H1 (cell line): ENCODE data around the gene CDK8. TPM values are rescaled to one million over a fixed set of nuclear protein-coding genes. Genes with fewer than 3 reads are reported as not detected.

Source experiments
- CTCF ChIA-PET: fragments of 300-600 bp; sonication (Branson Sonifier 250); formaldehyde crosslinking; loops from one replicate; lab custom pipeline; 2021; ENCODE audit not compliant: partially characterized antibody; lab: Charles Lee
- POLR2A ChIA-PET: fragments of 300-600 bp; sonication (Branson Sonifier 250); formaldehyde crosslinking; loops from one replicate; lab custom pipeline; 2021; ENCODE audit warnings: inconsistent platforms; ENCODE audit not compliant: partially characterized antibody; lab: Charles Lee
- DNase-seq, 2 experiments: peaks; one replicate each; pipeline versions ENCODE4 v3.0.0 to v3.0.0-alpha.2; 2010 to 2022; ENCODE audit warnings: low spot score in 2 of 2, low read depth in 1 of 2, mixed read lengths in 1 of 2
- FAIRE-seq: peaks from 2 replicates; lab custom pipeline; 2011; peaks lifted over from hg19 to GRCh38; lab: Jason Lieb, UNC
- H2AFZ ChIP-seq: 2 replicates; pipeline ENCODE4 v1.8.1; 2012; ENCODE audit warnings: low read length, inconsistent platforms
- H2AK5ac ChIP-seq: 2 replicates; pipeline ENCODE4 v1.6.1; 2013; ENCODE audit warnings: low read depth, low read length
- H2BK120ac ChIP-seq: replicated peaks from 2 replicates; pipeline ENCODE3; 2013; ENCODE audit warnings: low read depth, low read length, inconsistent platforms
- H2BK12ac ChIP-seq: 2 replicates; pipeline ENCODE4 v1.6.1; 2013; ENCODE audit warnings: low read depth, low read length
- H2BK15ac ChIP-seq: 2 replicates; pipeline ENCODE4 v1.6.1; 2013; ENCODE audit warnings: low read length
- H2BK20ac ChIP-seq: 2 replicates; pipeline ENCODE4 v1.6.1; 2013; ENCODE audit warnings: low read length
- H2BK5ac ChIP-seq: 2 replicates; pipeline ENCODE4 v1.6.1; 2013; ENCODE audit warnings: low read depth, low read length
- H3K14ac ChIP-seq: 2 replicates; pipeline ENCODE4 v1.6.1; 2013; ENCODE audit warnings: inconsistent platforms; ENCODE audit not compliant: insufficient read length
- H3K18ac ChIP-seq: 2 replicates; pipeline ENCODE4 v1.6.1; 2013; ENCODE audit warnings: low read length; ENCODE audit errors: extremely low read depth
- H3K23ac ChIP-seq: 2 replicates; pipeline ENCODE4 v1.6.1; 2013; ENCODE audit warnings: inconsistent platforms; ENCODE audit not compliant: insufficient read length
- H3K23me2 ChIP-seq: 2 replicates; pipeline ENCODE4 v1.6.1; 2013; ENCODE audit warnings: low read depth, low read length
- H3K27ac ChIP-seq: 2 replicates; pipeline ENCODE4 v1.6.1; 2011; ENCODE audit warnings: low read depth, low read length, inconsistent platforms
- H3K27me3 ChIP-seq, 4 experiments: replicated peaks in 1 of 4; 1 replicate in 1 of 4; 2 replicates in 3 of 4; pipeline versions ENCODE4 v1.6.1 to v1.8.1; 2011 to 2013; ENCODE audit warnings: low read length in 3 of 4, mild to moderate bottlenecking in 3 of 4, inconsistent platforms in 2 of 4, mixed read lengths in 2 of 4, moderate library complexity in 1 of 4; ENCODE audit not compliant: control insufficient read depth in 3 of 4, insufficient read depth in 3 of 4; ENCODE audit errors: extremely low read depth in 1 of 4
- H3K36me3 ChIP-seq, 4 experiments: 2 replicates each; pipeline versions ENCODE4 v1.6.1 to v1.8.1; 2011 to 2013; ENCODE audit warnings: mild to moderate bottlenecking in 4 of 4, low read length in 3 of 4, moderate library complexity in 2 of 4, control low read depth in 1 of 4, inconsistent platforms in 1 of 4; ENCODE audit not compliant: insufficient read depth in 4 of 4, control insufficient read depth in 2 of 4
- H3K4ac ChIP-seq: replicated peaks from 2 replicates; pipeline ENCODE3; 2013; ENCODE audit warnings: low read length, low read depth, mixed read lengths, inconsistent platforms; ENCODE audit not compliant: insufficient read length
- H3K4me1 ChIP-seq, 4 experiments: replicated peaks in 1 of 4; 1 replicate in 1 of 4; 2 replicates in 3 of 4; pipeline versions ENCODE4 v1.6.1 to v1.8.1; 2011 to 2013; ENCODE audit warnings: low read length in 3 of 4, inconsistent platforms in 2 of 4, mixed read lengths in 1 of 4; ENCODE audit not compliant: insufficient read depth in 4 of 4, control insufficient read depth in 3 of 4
- H3K4me2 ChIP-seq, 2 experiments: 2 replicates each; pipeline versions ENCODE4 v1.6.1 to v1.8.1; 2011 to 2013; ENCODE audit warnings: low read depth in 2 of 2, low read length in 2 of 2, control low read depth in 1 of 2, inconsistent platforms in 1 of 2, mild to moderate bottlenecking in 1 of 2; ENCODE audit not compliant: insufficient read depth in 1 of 2
- H3K4me3 ChIP-seq, 4 experiments: fragments of 200-600, 300-600 bp in 1 of 4; sonication (generic), shearing (Covaris generic), sonication (Bioruptor Twin) in 1 of 4; 2 replicates each; pipeline versions ENCODE4 v1.5.1 to v1.8.1; 2011 to 2016; ENCODE audit warnings: low read length in 4 of 4, low read depth in 3 of 4, control low read depth in 2 of 4, inconsistent platforms in 2 of 4, mild to moderate bottlenecking in 2 of 4, mixed read lengths in 1 of 4, moderate library complexity in 1 of 4; ENCODE audit not compliant: insufficient read depth in 2 of 4; ENCODE audit errors: extremely low read depth in 1 of 4
- H3K56ac ChIP-seq: replicated peaks from 2 replicates; pipeline ENCODE3; 2013; ENCODE audit warnings: low read depth, mild to moderate bottlenecking, mixed read lengths, low read length, inconsistent platforms; ENCODE audit not compliant: insufficient read length
- H3K79me1 ChIP-seq: 2 replicates; pipeline ENCODE4 v1.6.1; 2013; ENCODE audit warnings: low read depth, low read length, control low read depth
- H3K79me2 ChIP-seq, 2 experiments: 2 replicates each; pipeline versions ENCODE4 v1.6.1 to v1.8.1; 2012 to 2013; ENCODE audit warnings: low read length in 2 of 2, mild to moderate bottlenecking in 2 of 2, inconsistent platforms in 1 of 2; ENCODE audit not compliant: insufficient read depth in 2 of 2, control insufficient read depth in 1 of 2
- H3K9ac ChIP-seq, 4 experiments: replicated peaks in 1 of 4; 1 replicate in 1 of 4; 2 replicates in 3 of 4; pipeline versions ENCODE4 v1.6.1 to v1.8.1; 2011 to 2013; ENCODE audit warnings: low read depth in 3 of 4, low read length in 3 of 4, control low read depth in 2 of 4, mild to moderate bottlenecking in 2 of 4, moderate library complexity in 2 of 4, inconsistent platforms in 1 of 4; ENCODE audit errors: extremely low read depth in 1 of 4
- H3K9me3 ChIP-seq, 2 experiments: 2 replicates each; pipeline versions ENCODE4 v1.6.1 to v1.8.1; 2012 to 2013; ENCODE audit warnings: mild to moderate bottlenecking in 2 of 2, moderate library complexity in 2 of 2, control low read depth in 1 of 2, inconsistent platforms in 1 of 2, low read depth in 1 of 2, low read length in 1 of 2, mixed read lengths in 1 of 2; ENCODE audit not compliant: insufficient read depth in 2 of 2
- H4K20me1 ChIP-seq, 2 experiments: replicated peaks in 1 of 2; 2 replicates each; pipeline versions ENCODE3 to v1.8.1; 2011 to 2013; ENCODE audit warnings: inconsistent platforms in 2 of 2, low read length in 2 of 2, mild to moderate bottlenecking in 1 of 2; ENCODE audit not compliant: insufficient read depth in 2 of 2, control insufficient read depth in 1 of 2
- H4K5ac ChIP-seq: 2 replicates; pipeline ENCODE4 v1.6.1; 2013; ENCODE audit warnings: low read length, low read depth, mixed read lengths, inconsistent platforms; ENCODE audit not compliant: insufficient read length
- H4K8ac ChIP-seq: 2 replicates; pipeline ENCODE4 v1.8.0; 2013; ENCODE audit warnings: mild to moderate bottlenecking, moderate library complexity, low read length, inconsistent platforms; ENCODE audit not compliant: insufficient read depth; ENCODE audit errors: extremely low read depth
- H4K91ac ChIP-seq: replicated peaks from 2 replicates; pipeline ENCODE3; 2013; ENCODE audit warnings: low read length, mixed read lengths, inconsistent platforms; ENCODE audit not compliant: insufficient read length
- CHD2 ChIP-seq: IDR thresholded peaks from 2 replicates; pipeline ENCODE4 v1.6.1; 2012; ENCODE audit warnings: low read length, improper control_type of control experiment
- CREB1 ChIP-seq: IDR thresholded peaks from 2 replicates; pipeline ENCODE4 v1.6.1; 2012; ENCODE audit warnings: inconsistent platforms
- EGR1 ChIP-seq: IDR thresholded peaks from 2 replicates; pipeline ENCODE4 v1.6.1; 2011; ENCODE audit warnings: low read depth, low read length, borderline replicate concordance
- JUND ChIP-seq: IDR thresholded peaks from 2 replicates; pipeline ENCODE4 v1.6.1; 2011; ENCODE audit warnings: mild to moderate bottlenecking, improper control_type of control experiment, low read length
- KDM5A ChIP-seq: fragments of 200-600 bp; IDR thresholded peaks from 2 replicates; pipeline ENCODE4 v1.7.1; 2012; ENCODE audit warnings: mild to moderate bottlenecking, low read length, inconsistent platforms, mixed read lengths
- NANOG ChIP-seq: IDR thresholded peaks from 2 replicates; pipeline ENCODE4 v1.6.1; 2011; ENCODE audit warnings: low read length, low read depth, mild to moderate bottlenecking, inconsistent platforms; ENCODE audit not compliant: insufficient read depth, poor library complexity, severe bottlenecking
- NRF1 ChIP-seq: IDR thresholded peaks from 2 replicates; pipeline ENCODE4 v1.6.1; 2011; ENCODE audit warnings: mild to moderate bottlenecking, low read depth, low read length, improper control_type of control experiment
- RBBP5 ChIP-seq: IDR thresholded peaks from 2 replicates; pipeline ENCODE4 v1.7.1; 2012; ENCODE audit warnings: low read depth, mild to moderate bottlenecking, inconsistent platforms, low read length, moderate library complexity, borderline replicate concordance
- RNF2 ChIP-seq: fragments of 200-900, 300-1000 bp; sonication (generic); IDR thresholded peaks from 2 replicates; pipeline ENCODE4 v1.7.1; 2016; ENCODE audit warnings: borderline replicate concordance, low read depth, mild to moderate bottlenecking, antibody characterized with exemption, low read length; ENCODE audit not compliant: poor library complexity, severe bottlenecking; ENCODE audit errors: missing control alignments
- SIRT6 ChIP-seq: IDR thresholded peaks from one replicate; pipeline ENCODE4 v1.7.1; 2012; ENCODE audit warnings: low read length, inconsistent platforms
- SIX5 ChIP-seq: IDR thresholded peaks from 2 replicates; pipeline ENCODE4 v1.6.1; 2011; ENCODE audit warnings: mild to moderate bottlenecking, low read depth, low read length
- TEAD4 ChIP-seq: IDR thresholded peaks from 2 replicates; pipeline ENCODE4 v1.6.1; 2012; ENCODE audit warnings: low read depth, low read length, inconsistent platforms, mixed read lengths
- polyA plus RNA-seq, 7 experiments: library from polyadenylated mRNA; depleted of rRNA in 3 of 7; stranded (reverse) in 5 of 7; unstranded in 2 of 7; fragments of >200 nt in 5 of 7; fragments of 200-250 nt in 2 of 7; gene quantifications; 1 replicate in 5 of 7; 2 replicates in 1 of 7; 4 replicates in 1 of 7; pipeline versions ENCODE4 v1.2.1 to v1.2.3, GENCODE V29; 2011 to 2013; ENCODE audit warnings: missing spikeins in 2 of 7, mixed read lengths in 2 of 7
- total RNA-seq: library from RNA; stranded (reverse); fragmentation: NEBNext Ultra II Directional; extraction: Animal tissue kit (Norgen Biotek cat#: 25700); gene quantifications from 2 replicates; pipeline ENCODE4 v1.2.1, GENCODE V29; 2021
- TF ChIP-seq, protein P1 (sequence below): IDR thresholded peaks from 2 replicates; pipeline ENCODE4 v1.6.1; 2012; ENCODE audit warnings: inconsistent platforms

The CDK8 gene
- total and polyA plus RNA-seq, 2 of the 8 experiments (the other 6 are each of a cell fraction or from before 2014, with no cell fraction given), result 22.1 to 25.6 TPM

DNA sequence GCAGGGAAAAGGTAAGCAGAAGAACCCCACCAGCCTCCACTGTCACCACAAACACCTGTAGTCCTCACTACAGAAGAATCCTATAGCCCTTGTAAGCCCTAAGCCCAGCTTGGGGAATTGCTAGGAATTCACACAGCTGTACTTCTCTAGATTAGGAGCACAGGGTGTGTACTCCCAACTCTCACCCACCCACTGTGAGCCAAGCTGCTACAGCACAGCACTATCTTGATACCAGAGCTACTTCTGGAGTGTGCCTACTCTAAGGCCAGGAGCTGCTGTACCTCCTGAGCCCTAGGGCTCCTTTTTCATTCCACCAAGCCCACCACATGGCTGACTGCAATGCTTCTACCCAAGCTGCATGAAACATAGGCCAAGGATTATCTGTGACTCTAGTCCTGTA lies 181.2 kb downstream of the CDK8 start:
- no peak overlapping the region for H2AFZ ChIP-seq
- ChIA-PET POLR2A (no interaction called here), CTCF (interaction anchor here (0.9 to 1.9 kb wide), 3 partner anchors 10 to 48 kb away, joined by 3 to 5 read pairs (median 3); no protein-coding TSS in a partner anchor)
- H3K23ac ChIP-seq, result no peak overlapping the region
- H3K14ac ChIP-seq, result no peak overlapping the region
- no peak overlapping the region for H3K9ac ChIP-seq
- no peak overlapping the region for H2BK20ac ChIP-seq
- H2BK15ac ChIP-seq, result no peak overlapping the region
- H2AK5ac ChIP-seq, result no peak overlapping the region
- no peaks in the 10 kb centered on the region for H3K36me3 ChIP-seq
- H2BK5ac ChIP-seq, result no peak overlapping the region
- H3K79me2 ChIP-seq, result no peaks in the 10 kb centered on the region
- no peaks in the 10 kb centered on the region for H3K27me3 ChIP-seq
- H4K20me1 ChIP-seq, result no peaks in the 10 kb centered on the region
- no peak overlapping the region for H4K5ac ChIP-seq
- no peak overlapping the region for H3K4me3 ChIP-seq
- TF ChIP-seq SIX5 (no peak), JUND (no peak), NRF1 (no peak), CHD2 (no peak), TEAD4 (no peak), RBBP5 (no peak), CREB1 (no peak), RNF2 (no peak), EGR1 (no peak), KDM5A (no peak), NANOG (no peak), SIRT6 (no peak)
- TF ChIP-seq, protein P1, sequence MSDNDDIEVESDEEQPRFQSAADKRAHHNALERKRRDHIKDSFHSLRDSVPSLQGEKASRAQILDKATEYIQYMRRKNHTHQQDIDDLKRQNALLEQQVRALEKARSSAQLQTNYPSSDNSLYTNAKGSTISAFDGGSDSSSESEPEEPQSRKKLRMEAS, result no peak
- peaks cover 0 to 3% (median 0%) of the 10 kb centered on the region in 4 experiments; a peak in 1 of 7 replicates for H3K4me1 ChIP-seq
- H3K27ac ChIP-seq, result no peak overlapping the region
- H3K4me2 ChIP-seq, result no peak overlapping the region
- no peak overlapping the region for H3K4ac ChIP-seq
- H2BK12ac ChIP-seq, result no peak overlapping the region
- no peak overlapping the region for H3K18ac ChIP-seq
- H4K8ac ChIP-seq, result no peak overlapping the region
- peaks cover 8 to 21% of the 10 kb centered on the region in 2 experiments for H3K9me3 ChIP-seq
- no peak overlapping the region for H2BK120ac ChIP-seq
- no peak overlapping the region for H3K56ac ChIP-seq
- H3K79me1 ChIP-seq, result no peaks in the 10 kb centered on the region
- DNase-seq (no peak), FAIRE-seq (no peak)
- no peaks in the 10 kb centered on the region for H3K23me2 ChIP-seq
- H4K91ac ChIP-seq, result no peak overlapping the region
